K562 (cell line): ENCODE measurements around the gene WWOX. TPM values are rescaled to one million over a fixed set of nuclear protein-coding genes. Genes with fewer than 3 reads are reported as not detected.

Experiments
- ATAC-seq: fragments of 200-7000 bp; cut with Tn5 transposase; 3 replicates; pipeline ENCODE4 v1.9.1; 2020; ENCODE audit warnings: moderate library complexity
- BruUV-seq: library from RNA; stranded (reverse); fragments of 400-500 nt; replicated peaks from 2 replicates; lab custom pipeline; 2021; lab: Mats Ljungman, UMichigan
- CTCF ChIA-PET: fragments of 300-600 bp; formaldehyde crosslinking; extraction: SDS; loops from one replicate; lab custom pipeline; 2021; ENCODE audit warnings: low intra/inter-chr PET ratio; lab: Yijun Ruan, JAX
- POLR2A ChIA-PET: fragments of 300-600, 350-650 bp; sonication (Branson Sonifier 250); formaldehyde crosslinking; extraction: SDS; loops from one replicate; lab custom pipeline; 2021; ENCODE audit warnings: antibody characterized with exemption, inconsistent platforms; lab: Yijun Ruan, JAX
- DNase-seq, 4 experiments: peaks; one replicate each; pipeline versions ENCODE4 v3.0.0 to v3.0.0-alpha.2; 2011 to 2018; ENCODE audit warnings: low spot score in 3 of 4, mixed read lengths in 3 of 4; ENCODE audit errors: extremely low read depth in 1 of 4
- FAIRE-seq: peaks from 2 replicates; lab custom pipeline; 2011; peaks lifted over from hg19 to GRCh38; lab: Jason Lieb, UNC
- H2AFZ ChIP-seq: 2 replicates; pipeline ENCODE4 v1.6.0; 2011; ENCODE audit warnings: low read depth, low read length, control low read depth, inconsistent platforms
- H3K27ac ChIP-seq: fragments of 200-600 bp; 3 replicates; pipeline ENCODE4 v1.8.0; 2011; ENCODE audit warnings: low read depth, mild to moderate bottlenecking, control low read depth, inconsistent platforms, low read length, moderate library complexity, mixed read lengths; ENCODE audit errors: extremely low read depth
- H3K27me3 ChIP-seq, 2 experiments: fragments of 300-600 bp in 1 of 2; 2 replicates in 1 of 2; 3 replicates in 1 of 2; pipeline versions ENCODE4 v1.6.0 to v1.8.0; 2011; ENCODE audit warnings: inconsistent platforms in 2 of 2, low read length in 2 of 2, mild to moderate bottlenecking in 1 of 2, mixed read lengths in 1 of 2, moderate library complexity in 1 of 2; ENCODE audit not compliant: control insufficient read depth in 2 of 2, insufficient read depth in 2 of 2
- H3K36me3 ChIP-seq: fragments of 300-600 bp; 3 replicates; pipeline ENCODE4 v1.8.0; 2011; ENCODE audit warnings: mild to moderate bottlenecking, low read length, inconsistent platforms; ENCODE audit not compliant: control insufficient read depth, insufficient read depth
- H3K4me1 ChIP-seq, 2 experiments: fragments of 200-600 bp in 1 of 2; replicated peaks in 1 of 2; 2 replicates in 1 of 2; 3 replicates in 1 of 2; pipeline versions ENCODE4 v1.5.1 to v1.8.0; 2011; ENCODE audit warnings: inconsistent platforms in 2 of 2, low read length in 2 of 2, mild to moderate bottlenecking in 1 of 2, mixed read lengths in 1 of 2, moderate library complexity in 1 of 2; ENCODE audit not compliant: control insufficient read depth in 2 of 2, insufficient read depth in 2 of 2
- H3K4me2 ChIP-seq: 2 replicates; pipeline ENCODE4 v1.6.1; 2011; ENCODE audit warnings: low read length, control low read depth, inconsistent platforms, mixed read lengths; ENCODE audit not compliant: insufficient read depth
- H3K4me3 ChIP-seq: fragments of 200-600 bp; sonication (generic), shearing (Covaris generic); 2 replicates; pipeline ENCODE4 v1.5.1; 2016; ENCODE audit warnings: control low read depth, inconsistent platforms
- H3K79me2 ChIP-seq: fragments of 200-600 bp; 3 replicates; pipeline ENCODE4 v1.8.0; 2011; ENCODE audit warnings: low read length, inconsistent platforms; ENCODE audit not compliant: control insufficient read depth, insufficient read depth
- H3K9ac ChIP-seq, 2 experiments: 2 replicates each; pipeline versions ENCODE4 v1.6.0 to v1.6.1; 2011; ENCODE audit warnings: low read depth in 2 of 2, low read length in 2 of 2, control low read depth in 1 of 2, inconsistent platforms in 1 of 2, mild to moderate bottlenecking in 1 of 2, mixed read lengths in 1 of 2; ENCODE audit not compliant: insufficient read depth in 1 of 2
- H3K9me1 ChIP-seq: one replicate; pipeline ENCODE4 v1.6.0; 2011; ENCODE audit warnings: inconsistent platforms, mild to moderate bottlenecking, low read length, moderate library complexity; ENCODE audit not compliant: control insufficient read depth, insufficient read depth
- H3K9me3 ChIP-seq: replicated peaks from 2 replicates; pipeline ENCODE4 v1.5.1; 2011; ENCODE audit warnings: low read depth, low read length, inconsistent platforms; ENCODE audit not compliant: control insufficient read depth, insufficient read depth
- H4K20me1 ChIP-seq: replicated peaks from 2 replicates; pipeline ENCODE4 v1.6.1; 2011; ENCODE audit warnings: low read length, inconsistent platforms, mixed read lengths; ENCODE audit not compliant: control insufficient read depth, insufficient read depth
- ARHGAP35 ChIP-seq: fragments of 450-650 bp; IDR thresholded peaks from 2 replicates; pipeline ENCODE4 v1.6.1; 2018; ENCODE audit not compliant: partially characterized antibody
- CBX8 ChIP-seq: fragments of 200-600 bp; sonication (generic); IDR thresholded peaks from 2 replicates; pipeline ENCODE4 v1.6.1; 2012; ENCODE audit warnings: borderline replicate concordance, mixed run types, low read depth, mild to moderate bottlenecking, moderate library complexity, mixed read lengths, low read length, control low read depth, inconsistent platforms; ENCODE audit not compliant: poor library complexity, severe bottlenecking; ENCODE audit errors: extremely low read depth
- CCNT2 ChIP-seq: IDR thresholded peaks from 2 replicates; pipeline ENCODE4 v1.6.1; 2011; ENCODE audit warnings: borderline replicate concordance, low read depth, mild to moderate bottlenecking, moderate library complexity, mixed read lengths, low read length; ENCODE audit not compliant: insufficient read length; ENCODE audit errors: extremely low read depth
- ERF ChIP-seq: fragments of 450-650 bp; formaldehyde crosslinking; IDR thresholded peaks from 2 replicates; pipeline ENCODE4 v1.4.0; 2020; ENCODE audit warnings: mild to moderate bottlenecking, mixed read lengths
- FOXK2 ChIP-seq, 2 experiments: fragments of 450-650 bp; IDR thresholded peaks in 1 of 2; conservative IDR thresholded peaks in 1 of 2; 2 replicates each; pipeline ENCODE4 v1.6.1; 2016; ENCODE audit warnings: low read depth in 2 of 2, mild to moderate bottlenecking in 1 of 2
- HDAC8 ChIP-seq: fragments of 450-650 bp; IDR thresholded peaks from 2 replicates; pipeline ENCODE4 v1.6.1; 2016; ENCODE audit warnings: mild to moderate bottlenecking, missing genetic modification characterization, moderate library complexity, missing compliant biosample characterization
- LEF1 ChIP-seq: fragments of 450-650 bp; IDR thresholded peaks from 2 replicates; pipeline ENCODE4 v1.6.1; 2016; ENCODE audit warnings: mild to moderate bottlenecking
- MAFF ChIP-seq: IDR thresholded peaks from 2 replicates; pipeline ENCODE4 v1.6.1; 2012; ENCODE audit warnings: low read length, improper control_type of control experiment
- MLX ChIP-seq, 2 experiments: fragments of 450-650 bp in 1 of 2; sonication (generic) in 1 of 2; formaldehyde crosslinking; conservative IDR thresholded peaks; 2 replicates each; pipeline versions ENCODE4 v1.4.0 to v1.8.1; 2020 to 2022; ENCODE audit warnings: mild to moderate bottlenecking in 1 of 2, missing genetic modification reagents in 1 of 2
- POLR3A ChIP-seq: IDR thresholded peaks from 2 replicates; pipeline ENCODE4 v1.6.1; 2011; ENCODE audit warnings: borderline replicate concordance, mild to moderate bottlenecking, moderate library complexity; ENCODE audit not compliant: insufficient read length, insufficient read depth; ENCODE audit errors: extremely low read depth
- SRSF9 ChIP-seq: fragments of 200-400 bp; formaldehyde crosslinking; IDR thresholded peaks from 2 replicates; pipeline ENCODE4 v1.6.1; 2017; ENCODE audit warnings: low read depth, low read length, borderline replicate concordance
- TFE3 ChIP-seq: fragments of 450-650 bp; formaldehyde crosslinking; IDR thresholded peaks from 2 replicates; pipeline ENCODE4 v1.4.0; 2020; ENCODE audit warnings: mild to moderate bottlenecking, mixed read lengths
- TGIF2 ChIP-seq: sonication (generic); formaldehyde crosslinking; IDR thresholded peaks from 2 replicates; pipeline ENCODE4 v1.8.1; 2022; ENCODE audit warnings: mild to moderate bottlenecking, missing genetic modification reagents, moderate library complexity
- XRCC3 ChIP-seq: fragments of 450-650 bp; IDR thresholded peaks from 2 replicates; pipeline ENCODE4 v1.6.1; 2017; ENCODE audit warnings: mild to moderate bottlenecking, moderate library complexity
- ZBED1 ChIP-seq: IDR thresholded peaks from 2 replicates; pipeline ENCODE4 v1.6.1; 2014
- ZBTB5 ChIP-seq: fragments of 450-650 bp; IDR thresholded peaks from 2 replicates; pipeline ENCODE4 v1.6.1; 2017; ENCODE audit warnings: antibody characterized with exemption
- ZNF253 ChIP-seq: fragments of 250-450 bp; sonication (Bioruptor Pico); conservative IDR thresholded peaks from 2 replicates; pipeline ENCODE4 v1.6.1; 2021; ENCODE audit warnings: mild to moderate bottlenecking
- ZNF282 ChIP-seq: sonication (generic); formaldehyde crosslinking; IDR thresholded peaks from 2 replicates; pipeline ENCODE4 v1.8.1; 2023; ENCODE audit warnings: missing genetic modification reagents
- ZNF830 ChIP-seq: fragments of 250-450 bp; sonication (Bioruptor Pico); IDR thresholded peaks from 2 replicates; pipeline ENCODE4 v1.5.0; 2021; ENCODE audit warnings: mild to moderate bottlenecking
- WGBS: fragments of 100-300 bp; shearing (Covaris generic); methylation state at CpG from one replicate; pipeline ENCODE4 v1.1.6; 2016; ENCODE audit warnings: low coverage, mixed read lengths; ENCODE audit not compliant: insufficient coverage; ENCODE audit errors: missing lambda C conversion rate; 5-methylcytosine and 5-hydroxymethylcytosine counted together
- in situ Hi-C: fragments of 300-500 bp; cut with MboI; formaldehyde crosslinking; loops from 4 replicates; pipeline ENCODE4 v1.15.0; 2018; ENCODE audit warnings: inconsistent platforms, mixed read lengths
- intact Hi-C: fragments of 100-400 bp; cut with micrococcal nuclease; formaldehyde crosslinking; loops from 2 replicates; pipeline ENCODE4 v1.14.2; 2022
- polyA plus RNA-seq, 8 experiments: library from polyadenylated mRNA; depleted of rRNA in 4 of 8; stranded (reverse) in 5 of 8; unstranded in 3 of 8; fragments of >200 nt; fragmentation: Nextera tagmentation in 2 of 8; fragmentation: Illumina TruSeq in 1 of 8; extraction: Ambion mirVana in 2 of 8; extraction: Trizol in 1 of 8; gene quantifications; 2 replicates each; pipeline versions ENCODE4 v1.2.1 to v1.2.3, GENCODE V29; 2011 to 2014; ENCODE audit warnings: inconsistent platforms in 1 of 8, missing spikeins in 1 of 8
- total RNA-seq, 7 experiments: library from RNA; depleted of rRNA in 6 of 7; stranded (reverse); fragments of >200 nt in 6 of 7; fragmentation: Illumina TruSeq in 2 of 7; extraction: Trizol in 2 of 7; gene quantifications; 2 replicates each; pipeline versions ENCODE4 v1.2.1 to v1.2.3, GENCODE V29; 2011 to 2021; ENCODE audit warnings: low replicate concordance in 1 of 7

Gene WWOX
- total and polyA plus RNA-seq, 9 of the 15 experiments (the other 6 are each of a cell fraction or from before 2014, with no cell fraction given), result 1.6 to 22.7 (median 8.1) TPM

GRCh38 chr16:78353640-78354275 is 254.3 kb downstream of the WWOX start:
- Histone ChIP-seq H3K4me2 (no peak overlapping the region), H3K9me1 (no peaks in the 10 kb centered on the region), H3K4me1 (no peaks in the 10 kb centered on the region), H3K36me3 (no peaks in the 10 kb centered on the region), H2AFZ (no peak overlapping the region), H3K9me3 (no peaks in the 10 kb centered on the region), H3K4me3 (no peak overlapping the region), H3K9ac (no peak overlapping the region), H4K20me1 (no peaks in the 10 kb centered on the region), H3K27me3 (peaks cover 2 to 14% of the 10 kb centered on the region in 2 experiments; a peak in 3 of 5 replicates), H3K79me2 (no peaks in the 10 kb centered on the region), H3K27ac (no peak overlapping the region)
- ATAC-seq, result no peak
- DNase-seq, result peak in 2 of 4 experiments; percentile 1
- intact Hi-C loops, result no loop called here
- no peak for FAIRE-seq
- BruUV-seq, result no TSS peak
- CTCF ChIA-PET, result no interaction called here
- in situ Hi-C loops, result no loop called here
- POLR2A ChIA-PET, result no interaction called here
- WGBS, result 2% methylated on average over 9 of the region's 9 CpGs
- TF ChIP-seq MLX (CRISPR knock-in tag; conservative IDR thresholded peaks at IDR 0.05) (no peak), SRSF9 (no peak), CBX8 (no peak), ZBED1 (no peak), TFE3 (no peak), ZNF253 (CRISPR knock-in tag) (no peak), POLR3A (no peak), FOXK2 (conservative IDR thresholded peaks at IDR 0.05 in 1 of 2, IDR thresholded peaks at IDR 0.05 in 1 of 2; ENCODE audit: low read depth in 2 of 2) (no peak), TGIF2 (no peak), LEF1 (no peak), HDAC8 (tag) (no peak), XRCC3 (no peak), MAFF (peak; percentile 40; the same call in 1 of the 2 replicates), ARHGAP35 (no peak), CCNT2 (no peak), ERF (CRISPR knock-in tag) (no peak), ZNF282 (CRISPR knock-in tag) (no peak), ZNF830 (CRISPR knock-in tag) (no peak), ZBTB5 (no peak)
